HG03439 (cell line): ENCODE data around the gene LRMDA.

Experiments
- ATAC-seq: cut with Tn5 transposase; IDR thresholded peaks from one replicate; pipeline ENCODE4 v1.9.1; 2021; ENCODE audit warnings: mild to moderate bottlenecking, moderate library complexity; ENCODE audit not compliant: unreplicated experiment

The LRMDA gene

GRCh38 chr10:75531571-75532031 lies 100.2 kb downstream of the LRMDA start:
- no peak for ATAC-seq

GRCh38 chr10:75532253-75532924 lies 101.0 kb downstream of the LRMDA start:
- ATAC-seq, result no peak

GRCh38 chr10:75538144-75538543 lies 106.7 kb downstream of the LRMDA start:
- no peak for ATAC-seq

- no peak for ATAC-seq
These were observed 107.3 kb downstream of the LRMDA start for GRCh38 chr10:75538765-75539164.

- no peak for ATAC-seq
These were observed 109.0 kb downstream of the LRMDA start for GRCh38 chr10:75540357-75540966.

- ATAC-seq, result no peak
These were observed 109.6 kb downstream of the LRMDA start for GRCh38 chr10:75540981-75541380.

GRCh38 chr10:75541411-75541810 lies 110.0 kb downstream of the LRMDA start:
- ATAC-seq, result no peak

GRCh38 chr10:75542084-75542483 lies 110.7 kb downstream of the LRMDA start:
- no peak for ATAC-seq

- no peak for ATAC-seq
These were observed 111.5 kb downstream of the LRMDA start for GRCh38 chr10:75542906-75543305.

GRCh38 chr10:75544386-75544785 lies 113.0 kb downstream of the LRMDA start:
- ATAC-seq, result no peak

GRCh38 chr10:75544993-75545706 lies 113.7 kb downstream of the LRMDA start:
- ATAC-seq, result no peak

GRCh38 chr10:75546004-75546403 lies 114.6 kb downstream of the LRMDA start:
- ATAC-seq, result no peak

- ATAC-seq, result no peak
These were observed 116.2 kb downstream of the LRMDA start for GRCh38 chr10:75547391-75548298.

GRCh38 chr10:75548356-75548755 lies 116.9 kb downstream of the LRMDA start:
- no peak for ATAC-seq

GRCh38 chr10:75550191-75550590 lies 118.8 kb downstream of the LRMDA start:
- ATAC-seq, result no peak

GRCh38 chr10:75552171-75552570 lies 120.7 kb downstream of the LRMDA start:
- no peak for ATAC-seq

- no peak for ATAC-seq
These were observed 122.1 kb downstream of the LRMDA start for GRCh38 chr10:75553550-75553949.

- ATAC-seq, result no peak
These were observed 123.9 kb downstream of the LRMDA start for GRCh38 chr10:75555323-75555722.

GRCh38 chr10:75556320-75556719 lies 124.9 kb downstream of the LRMDA start:
- no peak for ATAC-seq

GRCh38 chr10:75565286-75566251 lies 134.1 kb downstream of the LRMDA start:
- no peak for ATAC-seq
